HG03460 (cell line): ENCODE results near the gene SUPT5H.
"Not testable (repeated sequence)": the region's sequence is repeated elsewhere in the genome, so short reads cannot be mapped to it uniquely, and the experiment has no call there.

Experiments
- ATAC-seq: cut with Tn5 transposase; IDR thresholded peaks from one replicate; pipeline ENCODE4 v1.9.1; 2021; ENCODE audit not compliant: unreplicated experiment

The SUPT5H gene

DNA sequence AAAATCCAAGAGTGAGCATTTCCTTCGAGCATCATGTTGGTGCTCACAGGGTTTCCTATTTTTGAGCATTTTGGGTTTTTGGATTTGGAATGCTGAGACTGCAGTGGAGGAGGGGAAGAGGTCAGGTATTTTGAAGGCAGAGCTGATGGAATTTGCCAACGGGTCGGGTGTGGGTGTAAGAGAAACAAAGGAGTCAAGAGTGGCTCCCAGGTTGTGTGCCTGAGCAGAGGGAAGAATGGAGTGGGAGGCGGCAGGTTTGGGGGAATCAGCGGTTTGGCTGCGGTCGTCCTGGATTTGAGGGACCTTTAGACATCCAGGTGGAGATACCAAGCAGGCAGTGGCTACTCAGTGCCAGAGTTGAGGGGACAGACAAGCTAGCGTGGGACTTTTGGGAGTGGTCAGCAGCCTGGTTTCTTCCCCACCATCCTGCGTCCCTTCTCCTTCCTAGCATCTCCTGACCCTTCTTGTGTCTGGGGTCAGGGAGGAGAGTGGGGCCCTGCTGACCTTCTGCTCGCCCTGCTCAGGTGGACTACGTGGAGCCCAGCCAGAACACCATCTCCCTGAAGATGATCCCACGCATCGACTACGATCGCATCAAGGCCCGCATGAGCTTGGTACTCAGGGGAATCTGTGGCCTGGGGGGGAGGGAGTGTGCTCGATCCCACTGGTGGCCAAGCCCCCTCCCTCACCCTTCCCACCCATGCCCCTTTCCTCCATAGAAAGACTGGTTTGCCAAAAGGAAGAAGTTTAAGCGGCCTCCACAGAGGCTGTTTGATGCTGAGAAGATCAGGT is 20.8 kb downstream of the SUPT5H start:
- ATAC-seq = no peak

DNA sequence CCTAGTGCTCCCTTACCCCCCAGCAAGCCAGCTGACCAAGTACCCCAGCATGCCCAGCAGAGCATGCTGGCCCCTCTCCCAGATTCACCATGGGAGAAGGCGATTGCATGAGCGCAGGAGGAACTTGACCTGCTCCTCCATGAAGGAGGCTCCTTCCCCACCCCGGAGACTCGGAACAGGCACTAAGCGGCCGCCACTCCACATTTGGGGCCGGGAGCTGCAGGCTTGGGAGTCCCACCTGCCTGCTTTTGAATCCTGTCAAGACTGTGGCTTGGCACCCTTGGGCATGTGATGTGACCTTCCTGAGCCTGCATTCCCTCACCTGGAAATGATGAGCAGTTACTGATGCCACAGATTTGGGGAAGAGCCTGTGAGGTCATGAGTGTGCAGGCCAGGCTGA is 22.6 kb downstream of the SUPT5H start:
- ATAC-seq = no peak

DNA sequence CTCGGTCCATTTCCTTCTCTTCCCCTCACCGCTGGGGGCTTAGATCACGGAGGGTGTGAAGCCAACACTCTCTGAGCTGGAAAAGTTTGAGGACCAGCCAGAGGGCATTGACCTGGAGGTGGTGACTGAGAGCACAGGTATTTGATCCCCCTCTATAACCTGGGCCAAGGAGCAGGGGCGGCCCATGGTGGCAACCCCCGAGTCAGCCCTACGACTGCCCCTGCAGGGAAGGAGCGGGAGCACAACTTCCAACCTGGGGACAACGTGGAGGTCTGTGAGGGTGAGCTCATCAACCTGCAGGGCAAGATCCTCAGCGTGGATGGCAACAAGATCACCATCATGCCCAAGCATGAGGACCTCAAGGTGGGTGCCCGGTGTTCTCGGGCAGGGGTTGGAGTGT is 23.7 kb downstream of the SUPT5H start:
- ATAC-seq = no peak

DNA sequence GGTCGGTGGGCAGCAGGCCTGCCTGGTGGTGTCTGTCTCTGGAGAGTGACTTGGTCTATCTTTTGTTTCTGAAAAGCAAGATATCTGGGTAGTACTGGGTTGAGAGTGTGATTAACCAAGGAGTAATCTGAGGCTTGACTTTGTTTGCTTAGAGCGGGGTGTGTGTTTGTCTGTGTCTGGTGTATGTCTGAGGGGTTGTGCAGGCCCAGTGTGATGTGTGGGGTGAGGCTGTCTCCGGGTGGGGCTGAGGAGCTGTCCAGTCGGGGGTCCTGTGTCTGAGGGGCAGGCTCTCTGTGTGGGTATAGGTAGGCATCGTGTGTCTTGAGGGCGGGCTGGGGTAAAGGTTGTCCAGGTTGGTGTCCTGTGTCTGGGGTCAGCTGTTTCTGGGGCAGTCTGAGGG is 24.2 kb downstream of the SUPT5H start:
- ATAC-seq = no peak

DNA sequence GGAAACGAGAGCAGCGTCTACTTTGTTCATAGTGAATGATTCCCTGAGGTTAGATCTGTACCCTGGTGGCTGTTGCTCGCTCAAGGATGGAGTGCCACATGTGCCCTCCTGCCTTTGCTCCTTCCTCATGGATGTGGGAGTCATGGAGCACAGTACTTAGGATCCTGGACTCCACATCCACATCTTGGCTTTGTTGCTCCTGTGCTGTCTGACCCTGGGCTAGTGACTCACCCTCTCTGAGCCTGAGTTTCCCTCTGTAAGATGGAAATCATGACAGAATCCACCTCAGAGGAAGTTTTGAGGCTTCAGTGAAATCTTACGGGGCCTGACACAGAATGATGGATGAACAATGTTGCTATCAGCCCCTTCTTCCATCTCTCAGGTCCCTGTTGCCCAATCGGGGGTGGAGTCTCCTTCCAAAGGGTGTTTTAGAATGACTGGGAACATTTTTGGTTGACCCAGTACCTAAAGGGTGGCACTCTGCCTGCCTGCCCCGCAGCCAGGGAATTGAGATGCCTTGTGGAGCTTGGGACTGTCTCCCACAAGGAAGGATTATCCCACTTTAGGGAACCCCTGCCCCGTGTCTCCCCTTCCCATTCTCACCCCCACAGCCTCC is 25.4 kb downstream of the SUPT5H start:
- ATAC-seq = no peak

DNA sequence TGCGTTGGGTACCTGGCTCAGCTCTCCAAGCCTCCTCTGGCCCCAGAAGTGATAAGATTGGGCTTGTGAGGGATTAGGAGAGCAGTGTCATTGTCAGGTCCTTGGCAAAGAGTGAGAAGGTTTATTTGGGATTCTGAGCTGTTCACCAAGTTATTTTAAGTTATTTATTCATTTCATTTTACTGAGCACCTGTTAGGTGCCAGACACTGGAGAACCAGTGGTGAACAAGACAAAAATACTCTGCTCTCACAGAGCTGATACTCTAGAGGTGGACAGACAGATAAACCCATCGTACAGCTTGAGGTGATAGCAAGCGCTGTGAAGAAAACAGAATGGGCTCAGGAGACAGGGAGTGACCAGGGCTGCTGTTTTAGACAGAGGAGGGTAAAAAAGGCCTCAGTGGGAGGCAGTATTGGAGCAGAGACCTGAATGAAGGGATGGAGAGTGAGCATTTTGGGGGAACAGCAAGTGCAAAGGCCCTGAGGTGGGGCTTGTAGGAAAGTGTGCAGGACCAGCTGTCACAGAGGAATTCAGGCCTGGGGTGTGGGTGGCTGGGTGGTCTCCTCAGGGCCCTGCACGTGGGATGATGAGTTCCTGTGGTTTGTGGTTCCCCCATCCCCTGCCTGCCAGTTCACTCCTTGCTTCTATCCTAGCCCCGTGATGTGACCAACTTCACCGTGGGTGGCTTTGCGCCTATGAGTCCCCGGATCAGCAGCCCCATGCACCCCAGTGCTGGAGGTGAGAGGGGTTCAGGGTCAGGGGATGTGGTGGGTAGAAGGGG is 26.6 kb downstream of the SUPT5H start:
- ATAC-seq = no peak

DNA sequence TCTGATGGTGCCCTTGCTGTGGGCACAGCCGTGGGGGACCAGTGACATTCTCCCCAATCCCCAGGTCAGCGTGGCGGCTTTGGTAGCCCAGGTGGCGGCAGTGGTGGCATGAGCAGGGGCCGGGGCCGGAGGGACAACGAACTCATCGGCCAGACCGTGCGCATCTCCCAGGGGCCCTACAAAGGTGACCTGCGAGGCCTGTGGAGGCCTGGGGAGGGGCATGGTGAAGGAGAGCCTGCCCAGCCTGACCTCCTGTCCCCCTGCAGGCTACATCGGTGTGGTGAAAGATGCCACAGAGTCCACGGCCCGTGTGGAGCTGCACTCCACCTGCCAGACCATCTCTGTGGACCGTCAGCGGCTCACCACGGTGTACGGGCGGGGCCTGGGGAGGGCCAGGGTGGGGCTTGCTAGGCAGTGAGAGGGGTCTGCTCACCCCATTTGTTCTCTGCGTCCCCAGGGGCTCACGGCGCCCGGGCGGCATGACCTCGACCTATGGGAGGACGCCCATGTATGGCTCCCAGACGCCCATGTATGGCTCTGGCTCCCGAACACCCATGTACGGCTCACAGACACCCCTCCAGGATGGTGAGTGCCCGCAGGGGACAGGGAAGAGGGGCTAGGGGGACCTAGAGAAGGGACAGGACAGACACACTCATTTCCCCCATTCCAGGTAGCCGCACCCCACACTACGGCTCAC is 27.5 kb downstream of the SUPT5H start:
- ATAC-seq = no peak

DNA sequence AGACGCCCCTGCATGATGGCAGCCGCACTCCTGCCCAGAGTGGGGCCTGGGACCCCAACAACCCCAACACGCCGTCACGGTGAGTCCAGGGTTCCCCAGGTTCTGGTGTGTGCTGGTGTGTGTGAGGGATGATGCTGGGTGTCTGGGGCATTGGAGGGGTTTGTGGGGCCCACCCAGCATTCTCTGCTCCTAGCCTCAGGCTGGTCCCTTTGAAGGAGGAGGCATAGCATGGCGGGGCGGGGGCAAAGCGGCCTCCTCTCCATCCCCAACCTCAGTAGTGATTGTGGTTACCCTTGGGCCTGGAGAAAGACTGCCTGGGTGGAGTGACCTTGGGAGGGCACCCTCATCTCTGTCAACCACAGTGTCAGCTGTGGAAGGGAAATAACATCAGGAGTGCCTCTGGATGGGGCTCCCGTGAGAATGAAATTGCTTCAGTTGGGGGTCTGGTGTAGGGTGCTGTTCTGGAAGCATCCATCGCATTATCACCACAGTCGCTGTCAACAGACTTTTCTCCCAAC is 28.1 kb downstream of the SUPT5H start:
- no peak for ATAC-seq

DNA sequence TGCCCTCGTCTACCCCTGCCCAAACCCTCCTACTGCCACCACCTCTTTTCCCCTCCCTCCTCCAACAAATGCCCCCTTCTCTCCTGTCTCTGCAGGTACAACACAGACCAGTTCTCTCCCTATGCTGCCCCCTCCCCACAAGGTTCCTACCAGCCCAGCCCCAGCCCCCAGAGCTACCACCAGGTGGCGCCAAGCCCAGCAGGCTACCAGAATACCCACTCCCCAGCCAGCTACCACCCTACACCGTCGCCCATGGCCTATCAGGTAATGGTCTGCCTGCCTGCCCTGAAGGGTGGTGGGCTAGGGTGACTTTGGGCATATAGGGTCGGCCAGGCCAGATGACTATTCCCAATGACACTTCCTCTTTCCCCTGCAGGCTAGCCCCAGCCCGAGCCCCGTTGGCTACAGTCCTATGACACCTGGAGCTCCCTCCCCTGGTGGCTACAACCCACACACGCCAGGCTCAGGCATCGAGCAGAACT is 28.8 kb downstream of the SUPT5H start:
- ATAC-seq = no peak

DNA sequence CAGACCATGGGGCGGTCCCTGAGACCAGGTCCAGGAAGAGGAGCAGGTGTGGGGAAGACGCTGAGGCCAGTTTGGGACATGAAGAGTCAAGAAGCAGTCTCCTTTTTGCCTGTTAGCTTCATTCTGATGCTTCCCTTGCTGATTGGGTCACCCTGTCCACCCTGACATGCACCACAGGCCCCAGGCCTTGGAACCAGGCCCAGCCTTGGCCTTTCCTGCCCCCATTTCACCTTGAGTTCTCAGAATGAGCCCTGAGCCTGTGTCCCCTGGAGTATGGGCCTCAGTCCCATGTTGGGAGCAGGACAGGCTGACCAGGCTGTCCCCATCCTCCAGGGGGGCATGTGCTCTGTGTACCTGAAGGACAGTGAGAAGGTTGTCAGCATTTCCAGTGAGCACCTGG is 30.4 kb downstream of the SUPT5H start:
- ATAC-seq = no peak

DNA sequence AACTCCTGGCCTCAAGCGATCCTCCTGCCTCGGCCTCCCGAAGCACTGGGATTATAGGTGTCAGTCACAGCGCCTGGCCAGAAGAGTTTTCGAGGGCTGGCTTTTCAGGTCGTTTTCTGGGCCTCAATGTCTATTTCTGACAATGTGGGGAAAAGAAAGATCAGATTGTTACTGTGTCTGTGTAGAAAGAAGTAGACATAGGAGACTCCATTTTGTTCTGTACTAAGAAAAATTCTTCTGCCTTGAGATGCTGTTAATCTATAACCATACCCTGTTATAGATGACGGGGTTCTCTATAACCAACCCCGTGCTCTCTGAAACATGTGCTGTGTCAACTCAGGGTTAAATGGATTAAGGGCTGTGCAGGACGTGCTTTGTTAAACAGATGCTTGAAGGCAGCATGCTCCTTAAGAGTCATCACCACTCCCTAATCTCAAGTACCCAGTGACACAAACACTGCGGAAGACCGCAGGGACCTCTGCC is 34.0 kb downstream of the SUPT5H start:
- ATAC-seq = not testable (repeated sequence)

DNA sequence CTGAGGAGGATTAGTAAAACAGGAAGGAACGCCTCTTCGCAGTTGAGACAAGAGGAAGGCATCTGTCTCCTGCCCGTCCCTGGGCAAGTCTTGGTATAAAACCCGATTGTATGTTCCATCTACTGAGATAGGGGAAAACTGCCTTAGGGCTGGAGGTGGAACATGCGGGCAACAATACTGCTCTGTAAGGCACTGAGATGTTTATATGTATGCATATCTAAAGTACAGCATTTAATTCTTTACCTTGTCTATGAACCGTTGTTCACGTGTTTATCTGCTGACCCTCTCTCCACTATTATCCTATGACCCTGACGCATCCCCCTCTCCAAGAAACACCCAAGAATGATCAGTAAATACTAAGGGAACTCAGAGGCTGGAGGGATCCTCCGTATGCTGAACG is 34.5 kb downstream of the SUPT5H start:
- ATAC-seq = no peak

DNA sequence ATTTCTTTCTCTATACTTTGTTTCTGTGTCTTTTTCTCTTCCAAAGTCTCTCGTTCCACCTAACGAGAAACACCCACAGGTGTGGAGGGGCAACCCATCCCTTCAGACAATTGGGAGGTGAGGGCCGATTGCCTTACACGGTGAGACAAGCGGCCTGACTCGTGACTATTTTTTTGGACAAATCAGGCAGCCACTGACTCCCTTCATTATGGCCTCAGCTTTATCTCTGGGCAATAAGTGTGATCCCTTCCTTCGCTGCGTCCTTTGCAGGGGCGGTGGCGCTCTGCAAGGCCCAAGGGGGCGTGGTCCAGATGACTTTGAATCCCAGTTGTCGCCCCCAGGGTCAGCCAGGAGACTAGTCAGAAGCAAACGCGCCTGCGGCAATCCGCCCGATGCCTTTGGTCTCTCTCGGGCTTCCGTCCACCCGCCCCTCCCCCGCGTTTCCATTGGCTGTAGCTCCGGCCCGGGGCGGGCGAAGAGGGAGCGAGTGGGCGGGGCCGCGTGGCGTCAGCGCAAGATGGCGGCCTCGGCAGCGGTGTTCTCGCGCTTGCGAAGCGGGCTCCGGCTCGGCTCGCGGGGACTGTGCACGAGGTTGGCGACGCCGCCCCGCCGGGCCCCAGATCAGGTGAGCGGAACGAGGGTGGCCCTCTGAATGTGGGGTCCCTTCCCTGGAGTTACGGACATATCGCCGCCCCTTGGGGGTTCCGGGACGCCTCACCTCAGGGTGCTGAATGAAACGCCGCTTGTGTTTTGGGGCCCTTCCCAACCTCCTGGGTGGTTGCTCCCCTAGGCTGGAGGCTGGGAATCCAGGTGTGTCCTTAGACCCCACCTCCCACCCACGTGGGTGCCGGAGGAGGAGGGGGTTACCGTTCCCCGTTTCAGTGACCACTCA is 35.2 kb downstream of the SUPT5H start, which contains the start of gene TIMM50:
TIMM50 (plus strand) TSS at position 502 of the 892 bp plus-strand sequence; CDS start at position 518, 16 bp downstream.
- peak; percentile 83 for ATAC-seq

DNA sequence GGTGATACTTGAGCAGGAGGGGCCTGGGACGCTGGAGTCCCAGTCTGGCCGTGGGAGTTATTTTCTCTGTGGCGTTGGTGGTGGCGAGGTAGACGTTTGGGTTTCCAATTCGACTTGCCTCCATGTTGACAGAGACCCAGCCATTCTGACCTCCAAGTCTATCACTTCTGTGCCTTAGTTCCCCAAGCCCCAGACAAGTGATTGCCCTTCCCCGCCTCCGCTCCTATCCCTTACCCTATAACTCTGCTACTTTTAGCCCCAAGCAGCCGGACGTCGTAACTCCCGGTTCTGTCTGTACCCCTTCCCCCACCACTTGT is 35.8 kb downstream of the SUPT5H start:
- ATAC-seq = no peak

DNA sequence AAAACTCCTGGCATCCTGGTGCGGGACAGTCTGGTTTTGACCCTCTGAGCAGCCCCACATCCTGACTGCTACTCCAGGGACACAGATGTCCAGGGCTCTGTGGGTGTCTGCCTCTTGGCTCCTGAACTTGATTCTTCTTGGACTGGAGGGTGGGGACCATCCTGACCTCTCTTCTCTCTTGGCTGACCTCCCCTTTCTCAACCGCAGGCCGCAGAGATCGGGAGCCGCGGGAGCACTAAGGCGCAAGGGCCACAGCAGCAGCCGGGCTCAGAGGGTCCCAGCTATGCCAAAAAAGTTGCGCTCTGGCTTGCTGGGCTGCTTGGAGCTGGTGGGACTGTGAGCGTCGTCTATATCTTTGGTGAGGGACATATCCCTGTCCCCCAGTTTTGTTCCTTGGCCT is 36.3 kb downstream of the SUPT5H start:
- no peak for ATAC-seq

DNA sequence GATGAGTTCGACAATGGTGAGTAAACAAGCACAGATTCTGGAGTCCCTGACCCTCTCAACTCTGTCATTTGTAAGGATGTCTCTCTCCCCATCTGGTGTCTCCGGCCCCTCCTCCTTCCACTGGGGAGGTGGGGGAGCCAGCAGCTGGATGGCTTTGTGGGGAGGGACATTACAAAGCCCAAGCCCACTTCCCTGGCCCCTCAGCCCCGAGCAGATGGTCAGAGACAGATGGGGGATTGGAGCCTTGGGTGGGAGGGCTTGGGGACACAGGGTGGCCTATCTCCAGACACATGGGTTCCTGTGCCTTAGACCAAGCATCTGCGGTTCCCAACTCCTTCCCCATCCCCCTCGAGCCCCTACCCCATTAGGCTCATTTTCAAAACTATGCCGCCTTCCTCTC is 37.8 kb downstream of the SUPT5H start:
- no peak for ATAC-seq

DNA sequence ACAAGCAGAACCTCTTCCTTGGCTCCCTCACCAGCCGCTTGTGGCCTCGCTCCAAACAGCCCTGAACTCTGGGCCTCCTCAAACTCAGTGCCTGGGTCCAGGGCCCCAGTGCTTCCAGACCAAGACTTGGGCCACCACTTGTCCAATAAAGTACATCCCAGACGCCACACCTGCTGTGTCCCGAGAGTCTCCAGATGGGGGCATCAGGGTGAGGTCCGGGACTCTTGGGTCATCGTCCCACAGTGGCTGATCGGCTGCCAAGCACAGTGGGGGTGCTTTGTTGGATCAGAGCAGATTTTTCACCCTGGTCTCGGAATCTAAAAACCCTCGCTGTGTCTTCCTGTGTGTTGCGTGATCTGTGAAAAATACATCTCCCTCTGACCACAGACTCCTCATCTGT is 44.4 kb downstream of the SUPT5H start:
- no peak for ATAC-seq

DNA sequence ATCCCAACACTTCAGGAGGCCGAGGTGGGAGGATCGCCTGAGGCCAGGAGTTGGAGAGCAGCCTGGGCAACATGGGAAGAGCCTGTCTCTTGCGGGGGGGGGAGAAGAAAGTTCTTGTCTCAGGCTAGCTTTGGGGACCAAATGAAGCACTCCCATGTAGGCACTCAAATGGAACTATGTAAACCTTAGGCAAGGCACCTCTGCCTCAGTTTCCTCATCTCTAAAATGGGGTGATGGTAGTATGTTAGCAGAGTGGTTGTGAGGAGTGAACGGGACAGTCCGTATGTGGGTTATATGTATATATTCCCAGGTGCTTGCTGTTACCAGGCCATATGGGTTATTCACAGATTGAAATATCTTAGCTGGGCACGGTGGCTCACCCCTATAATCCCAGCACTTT is 46.8 kb downstream of the SUPT5H start:
- no peak for ATAC-seq

DNA sequence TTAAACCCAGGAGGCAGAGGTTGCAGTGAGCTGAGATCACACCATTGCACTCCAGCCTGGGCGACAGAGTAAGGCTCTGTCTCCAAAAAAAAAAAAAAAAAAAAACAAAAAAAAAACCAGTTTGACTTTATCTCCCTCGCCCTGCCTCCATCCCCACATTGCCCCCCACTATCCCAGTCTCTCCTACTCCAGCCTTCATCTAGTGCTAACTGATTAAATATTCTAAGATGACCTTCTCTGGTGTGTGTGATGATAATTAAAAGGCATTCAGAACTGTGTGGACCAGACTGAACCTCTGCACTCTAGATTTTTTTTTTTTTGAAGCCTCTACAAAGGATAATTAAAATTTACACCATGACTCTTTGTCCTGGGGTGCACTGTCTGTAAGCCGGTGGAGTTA is 47.4 kb downstream of the SUPT5H start:
- ATAC-seq = no peak

DNA sequence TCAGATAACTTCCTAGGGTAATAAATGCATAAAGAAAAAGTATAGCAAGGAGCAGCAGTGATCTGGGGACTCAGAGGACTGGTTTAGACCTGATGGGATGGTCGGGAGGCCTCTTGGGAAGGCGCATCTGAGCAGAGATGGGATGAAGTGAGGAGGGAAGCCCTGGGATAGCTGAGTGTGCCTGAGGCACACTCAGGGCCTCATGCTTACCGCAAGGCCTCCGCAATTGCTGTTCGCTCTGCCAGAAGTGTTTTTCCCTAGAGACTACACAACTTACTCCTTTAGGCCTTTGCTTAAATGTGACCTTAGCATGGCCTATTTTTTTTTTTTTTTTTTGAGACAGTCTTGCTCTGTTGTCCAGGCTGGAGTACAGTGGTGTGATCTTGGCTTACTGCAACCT is 49.3 kb downstream of the SUPT5H start:
- ATAC-seq = no peak
